Thoracic aorta (tissue), 2 donors: ENCODE results near the gene HTR1B. TPM values are rescaled to one million over a fixed set of nuclear protein-coding genes. Genes with fewer than 3 reads are reported as not detected.

Experiments used
- ATAC-seq: fragments of 150-250 bp; one replicate; pipeline ENCODE4 v1.8.0; 2017; ENCODE audit warnings: low read depth; ENCODE audit not compliant: insufficient number of reproducible peaks, low FRiP score
- DNase-seq: peaks from one replicate; pipeline ENCODE4 v3.0.0-alpha.2; 2020; ENCODE audit warnings: low spot score
- H3K27ac ChIP-seq, 2 donors: fragments of 200-600 bp; sonication (generic); 1 replicate in 1 of 2; 2 replicates in 1 of 2; pipeline ENCODE4 v1.5.1; 2016; ENCODE audit warnings: mild to moderate bottlenecking in 2 of 2, moderate library complexity in 2 of 2
- H3K27me3 ChIP-seq: fragments of 200-600 bp; sonication (generic); replicated peaks from 2 replicates; pipeline ENCODE4 v1.6.0; 2016; ENCODE audit warnings: mild to moderate bottlenecking; ENCODE audit not compliant: insufficient read depth
- H3K36me3 ChIP-seq: fragments of 200-600 bp; sonication (generic); one replicate; pipeline ENCODE4 v1.5.1; 2016
- H3K4me1 ChIP-seq, 2 donors: fragments of 200-600 bp; sonication (generic); 1 replicate in 1 of 2; 2 replicates in 1 of 2; pipeline versions ENCODE4 v1.5.1 to v1.6.0; 2016; ENCODE audit warnings: low read depth in 2 of 2, mild to moderate bottlenecking in 1 of 2; ENCODE audit not compliant: control insufficient read depth in 1 of 2
- H3K4me3 ChIP-seq: fragments of 200-600 bp; sonication (generic); 2 replicates; pipeline ENCODE4 v1.5.1; 2016; ENCODE audit warnings: mild to moderate bottlenecking
- H3K9me3 ChIP-seq: fragments of 200-600 bp; sonication (generic); 2 replicates; pipeline ENCODE4 v1.5.1; 2016
- total RNA-seq, 2 donors: library from RNA; depleted of rRNA; stranded (reverse); fragments of >200 nt; gene quantifications; one replicate each; pipeline versions ENCODE4 v1.1.0 to v1.2.3, GENCODE V29; 2016
- TF ChIP-seq, protein P1 (sequence below): fragments of 200-600 bp; sonication (generic); IDR thresholded peaks from one replicate; pipeline ENCODE4 v1.5.1; 2019; ENCODE audit warnings: antibody characterized with exemption

HTR1B gene
- total RNA-seq, 2 donors from 2014 or later = 5.9 to 9.9 TPM

DNA sequence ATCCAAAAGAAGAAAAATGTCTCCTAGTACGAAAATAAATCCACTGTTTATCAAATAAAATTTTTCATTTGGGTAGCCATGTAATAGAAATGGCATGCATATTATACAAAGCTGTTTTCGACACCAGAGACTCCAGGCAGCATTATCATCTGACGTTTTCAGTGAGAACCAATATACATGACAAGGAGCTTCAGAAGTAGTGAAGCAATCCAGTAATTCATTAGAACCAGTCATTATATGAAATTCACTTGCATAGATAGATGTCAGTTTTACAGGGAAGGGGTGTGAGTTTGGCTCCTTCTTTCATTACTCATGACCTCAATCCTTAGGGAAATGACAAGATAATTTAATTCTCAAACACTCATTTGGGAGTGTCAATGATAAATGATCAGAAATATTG is 14.7 kb downstream of the HTR1B start:
- H3K4me3 ChIP-seq = no peak overlapping the region
- ATAC-seq (no peak), DNase-seq (no peak)
- H3K4me1 ChIP-seq = peaks cover 3 to 5% of the 10 kb centered on the region in 2 donors
- no peaks in the 10 kb centered on the region for H3K9me3 ChIP-seq
- H3K27me3 ChIP-seq = no peaks in the 10 kb centered on the region
- no peaks in the 10 kb centered on the region for H3K36me3 ChIP-seq
- TF ChIP-seq, protein P1, sequence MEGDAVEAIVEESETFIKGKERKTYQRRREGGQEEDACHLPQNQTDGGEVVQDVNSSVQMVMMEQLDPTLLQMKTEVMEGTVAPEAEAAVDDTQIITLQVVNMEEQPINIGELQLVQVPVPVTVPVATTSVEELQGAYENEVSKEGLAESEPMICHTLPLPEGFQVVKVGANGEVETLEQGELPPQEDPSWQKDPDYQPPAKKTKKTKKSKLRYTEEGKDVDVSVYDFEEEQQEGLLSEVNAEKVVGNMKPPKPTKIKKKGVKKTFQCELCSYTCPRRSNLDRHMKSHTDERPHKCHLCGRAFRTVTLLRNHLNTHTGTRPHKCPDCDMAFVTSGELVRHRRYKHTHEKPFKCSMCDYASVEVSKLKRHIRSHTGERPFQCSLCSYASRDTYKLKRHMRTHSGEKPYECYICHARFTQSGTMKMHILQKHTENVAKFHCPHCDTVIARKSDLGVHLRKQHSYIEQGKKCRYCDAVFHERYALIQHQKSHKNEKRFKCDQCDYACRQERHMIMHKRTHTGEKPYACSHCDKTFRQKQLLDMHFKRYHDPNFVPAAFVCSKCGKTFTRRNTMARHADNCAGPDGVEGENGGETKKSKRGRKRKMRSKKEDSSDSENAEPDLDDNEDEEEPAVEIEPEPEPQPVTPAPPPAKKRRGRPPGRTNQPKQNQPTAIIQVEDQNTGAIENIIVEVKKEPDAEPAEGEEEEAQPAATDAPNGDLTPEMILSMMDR = no peak
- no peak overlapping the region for H3K27ac ChIP-seq

DNA sequence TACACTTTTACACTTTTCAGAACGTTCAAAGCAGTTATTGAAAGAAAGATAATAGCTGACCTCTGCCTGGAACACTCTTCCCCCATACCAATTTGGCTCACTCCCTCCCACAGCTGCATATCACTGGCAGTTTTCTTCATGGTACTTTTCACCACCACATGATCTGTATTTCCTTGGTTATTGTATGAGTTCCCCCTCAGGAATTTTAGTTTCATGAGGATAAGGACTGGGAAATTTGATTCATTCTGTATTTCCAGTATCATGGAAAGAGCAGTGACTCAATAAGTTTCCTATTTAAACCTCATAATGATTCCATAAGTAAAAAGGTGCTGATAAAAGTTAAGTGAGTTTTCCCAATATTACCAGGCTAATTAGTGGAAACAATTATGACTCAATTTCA is 16.0 kb downstream of the HTR1B start:
- Histone ChIP-seq H3K27me3 (no peaks in the 10 kb centered on the region), H3K4me3 (no peak overlapping the region), H3K4me1 (peaks cover 3 to 5% of the 10 kb centered on the region in 2 donors), H3K27ac (no peak overlapping the region), H3K9me3 (no peaks in the 10 kb centered on the region), H3K36me3 (no peaks in the 10 kb centered on the region)
- DNase-seq (no peak), ATAC-seq (no peak)
- TF ChIP-seq, protein P1 = no peak

DNA sequence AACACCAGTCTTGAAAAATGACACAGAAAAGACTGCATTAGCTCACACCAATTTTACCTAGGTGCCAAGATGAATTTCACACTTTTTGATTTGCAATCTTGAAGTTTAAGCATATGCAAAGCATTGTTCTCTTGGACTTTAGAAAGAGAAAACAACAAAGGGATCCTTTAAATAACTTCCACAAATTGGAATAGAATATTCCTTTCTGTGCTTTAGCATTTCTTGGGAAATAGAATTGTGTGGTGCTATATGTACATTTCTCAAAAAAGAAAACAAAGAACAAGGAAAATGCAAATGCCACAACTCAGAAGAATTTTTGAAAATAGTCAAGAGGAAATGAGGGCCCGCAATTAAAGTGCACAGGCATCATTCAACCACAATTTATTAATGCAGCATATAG is 17.0 kb downstream of the HTR1B start:
- no peaks in the 10 kb centered on the region for H3K9me3 ChIP-seq
- no peak for DNase-seq
- no peaks in the 10 kb centered on the region for H3K27me3 ChIP-seq
- no peak overlapping the region for H3K4me3 ChIP-seq
- peaks cover 0 to 3% of the 10 kb centered on the region in 2 donors for H3K4me1 ChIP-seq
- TF ChIP-seq, protein P1 = no peak
- H3K27ac ChIP-seq = no peak overlapping the region
- no peak for ATAC-seq
- H3K36me3 ChIP-seq = no peaks in the 10 kb centered on the region

DNA sequence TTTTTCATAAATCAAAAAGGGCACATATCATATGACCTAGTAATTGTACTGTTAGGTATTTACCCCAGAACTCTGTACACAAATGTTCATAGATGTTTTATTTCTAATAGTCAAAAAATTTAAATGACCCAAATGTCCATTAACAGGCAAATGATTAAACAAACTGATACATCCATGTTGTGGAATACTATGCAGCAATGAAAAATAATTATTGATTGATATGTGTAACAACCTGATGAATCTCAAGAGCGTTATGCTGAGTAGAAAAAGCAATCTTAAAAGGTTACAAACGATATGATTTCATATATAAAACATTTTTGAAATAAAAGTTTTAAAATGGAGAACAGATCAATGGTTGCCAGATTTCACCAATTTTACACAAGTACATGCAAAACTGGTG is 18.1 kb downstream of the HTR1B start:
- TF ChIP-seq, protein P1 = no peak
- H3K27ac ChIP-seq = no peak overlapping the region
- DNase-seq = no peak
- no peak for ATAC-seq
- no peaks in the 10 kb centered on the region for H3K36me3 ChIP-seq
- H3K27me3 ChIP-seq = no peaks in the 10 kb centered on the region
- H3K4me3 ChIP-seq = no peak overlapping the region
- no peaks in the 10 kb centered on the region for H3K9me3 ChIP-seq
- H3K4me1 ChIP-seq = peaks cover 0 to under 1% of the 10 kb centered on the region in 2 donors

DNA sequence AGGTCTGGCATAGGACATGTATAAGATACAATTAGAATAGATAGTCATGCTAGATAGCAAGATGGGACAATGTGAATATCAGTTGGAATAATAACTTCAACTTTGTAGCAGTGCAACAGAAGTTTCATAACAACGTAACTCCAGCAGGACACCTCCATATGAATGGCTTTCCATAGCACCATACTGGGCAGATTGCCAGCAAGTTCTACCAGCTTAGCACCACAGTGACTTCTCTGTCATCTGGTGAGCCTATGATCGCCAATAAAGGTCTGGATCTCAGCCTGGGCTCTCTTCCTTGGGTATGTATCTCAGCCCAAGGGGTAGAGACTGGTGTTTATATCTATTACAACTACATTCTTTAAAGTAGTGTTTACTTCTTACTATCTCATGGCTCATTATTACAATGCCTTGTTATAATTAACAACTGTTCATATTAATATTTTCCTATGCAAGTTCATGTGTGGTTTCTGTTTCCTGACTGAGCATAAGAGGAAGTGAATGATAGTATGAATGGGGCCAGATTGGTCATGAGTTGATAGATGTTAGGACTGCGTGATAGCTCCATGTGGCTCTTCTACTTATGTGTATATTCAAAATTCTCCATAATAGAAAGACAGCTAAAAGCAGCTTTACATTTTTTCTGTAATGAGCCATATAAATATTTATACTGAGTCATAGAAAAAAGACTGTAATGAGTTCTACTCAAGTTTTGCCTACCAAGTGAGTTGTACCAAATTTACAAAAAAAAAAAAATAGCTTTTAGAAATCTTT is 22.9 kb downstream of the HTR1B start:
- no peak for DNase-seq
- TF ChIP-seq, protein P1 = no peak
- Histone ChIP-seq H3K27me3 (no peaks in the 10 kb centered on the region), H3K36me3 (no peaks in the 10 kb centered on the region), H3K4me3 (no peak overlapping the region), H3K9me3 (no peaks in the 10 kb centered on the region), H3K4me1 (no peaks in the 10 kb centered on the region), H3K27ac (no peak overlapping the region)
- ATAC-seq = no peak
